GM19023 (cell line): ENCODE results near the gene RBM5.
"Not testable (repeated sequence)": the region's sequence is repeated elsewhere in the genome, so short reads cannot be mapped to it uniquely, and the experiment has no call there.

ENCODE experiments used
- ATAC-seq: cut with Tn5 transposase; IDR thresholded peaks from one replicate; pipeline ENCODE4 v1.9.1; 2021; ENCODE audit warnings: mild to moderate bottlenecking, moderate library complexity; ENCODE audit not compliant: unreplicated experiment

RBM5 gene

DNA sequence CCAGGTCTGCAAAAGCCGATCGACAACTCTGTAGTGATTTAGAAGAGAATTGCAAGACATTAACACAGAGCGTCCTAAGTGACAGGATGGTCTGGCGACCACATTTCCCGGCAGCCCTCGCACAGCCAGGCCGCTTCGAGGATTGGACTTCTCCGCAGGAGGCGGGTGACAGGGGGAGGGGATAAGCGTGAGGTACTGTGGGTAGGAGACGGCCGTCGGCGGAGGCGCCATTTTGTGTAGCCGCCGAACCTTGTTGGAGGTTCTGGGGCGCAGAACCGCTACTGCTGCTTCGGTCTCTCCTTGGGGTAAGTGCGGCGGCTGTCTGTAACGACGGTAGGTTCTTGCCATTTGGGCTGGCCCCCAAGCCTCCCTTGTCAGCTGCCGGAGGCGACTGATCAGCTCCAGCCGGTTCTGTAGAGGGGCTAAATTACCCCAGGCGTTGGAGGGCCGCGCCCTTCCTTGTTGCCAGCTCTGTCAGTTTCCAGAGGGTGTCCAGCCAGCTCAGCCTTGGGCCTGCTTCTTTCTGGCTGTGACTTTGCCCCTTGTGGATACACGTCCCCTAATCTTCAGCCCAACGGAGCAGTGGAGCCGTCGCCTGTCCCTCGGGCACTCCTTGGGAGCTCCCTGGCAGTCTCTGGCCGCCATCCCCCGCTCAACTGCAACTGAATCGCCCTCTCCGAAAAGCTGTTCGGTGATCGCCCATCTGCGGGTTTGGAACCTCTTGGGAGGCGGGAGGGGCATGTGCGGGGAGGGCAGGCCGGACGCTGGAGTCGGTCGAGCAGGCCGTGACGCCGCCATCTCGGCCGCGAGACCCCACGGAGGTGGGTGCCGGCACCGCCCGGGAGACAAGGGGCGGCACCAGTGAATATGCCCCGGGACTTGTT, at the start of gene RBM5:
RBM5 (plus strand) TSS at position 195 of the 884 bp plus-strand sequence. CDS start 1,516 bp downstream, outside the sequence.
- ATAC-seq = peak; percentile 99

DNA sequence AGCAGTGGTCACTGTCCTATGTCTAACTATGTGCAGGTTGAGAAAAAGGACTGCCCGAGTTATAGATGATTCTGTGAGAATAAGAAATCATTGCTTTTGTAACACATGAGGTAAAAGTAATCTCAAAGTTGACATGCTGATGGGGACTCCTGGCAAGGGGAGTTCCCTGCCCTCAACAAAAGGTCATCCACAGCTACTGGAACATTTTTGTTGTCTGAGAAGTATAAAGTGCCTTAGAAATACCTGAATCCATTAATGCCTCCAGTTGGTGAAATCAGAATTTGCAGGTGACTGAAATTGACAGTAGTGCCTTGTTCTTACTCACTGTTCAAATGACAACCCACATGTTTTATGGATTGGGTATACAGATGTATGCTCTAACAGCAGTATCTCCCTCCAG, 43.7 kb upstream of the RBM5 start:
- no peak for ATAC-seq

DNA sequence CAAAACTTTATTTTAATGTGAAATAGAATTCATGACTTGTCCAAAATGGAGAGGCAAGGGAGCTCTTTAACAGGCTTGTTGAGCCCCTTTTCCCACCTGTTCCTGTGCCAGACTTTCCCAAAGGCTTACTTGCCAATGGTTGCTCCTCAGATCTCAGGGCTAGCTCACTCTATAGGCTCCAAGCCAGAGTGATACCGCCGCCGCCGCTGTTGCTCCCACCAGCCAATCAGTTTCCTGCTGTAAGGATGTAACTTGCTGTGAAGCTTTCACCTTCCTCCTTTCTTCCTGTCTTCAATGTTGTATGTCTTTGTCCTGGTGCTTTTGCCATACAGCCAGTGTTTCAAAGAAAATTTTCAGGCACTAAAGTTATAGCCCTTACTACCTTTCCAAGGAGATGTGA, 41.3 kb upstream of the RBM5 start:
- no peak for ATAC-seq

DNA sequence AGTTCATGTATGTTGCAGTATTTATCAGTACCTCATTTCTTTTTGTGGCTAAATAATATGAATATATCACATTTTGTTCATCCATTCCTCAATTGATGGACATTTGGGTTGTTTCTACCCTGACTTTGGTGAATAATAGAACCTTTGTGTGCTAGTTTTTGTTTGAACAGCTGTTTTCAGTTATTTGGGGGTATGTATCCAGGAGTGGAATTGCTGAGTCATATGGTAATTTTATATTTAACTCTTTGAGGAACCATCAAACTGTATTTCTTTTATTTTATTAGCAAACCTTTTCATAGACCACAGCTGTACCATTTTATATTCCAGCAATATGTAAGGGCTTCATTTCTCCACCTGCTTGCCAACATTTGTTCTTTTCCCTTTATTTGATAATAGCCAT, 38.4 kb upstream of the RBM5 start:
- ATAC-seq = no peak

DNA sequence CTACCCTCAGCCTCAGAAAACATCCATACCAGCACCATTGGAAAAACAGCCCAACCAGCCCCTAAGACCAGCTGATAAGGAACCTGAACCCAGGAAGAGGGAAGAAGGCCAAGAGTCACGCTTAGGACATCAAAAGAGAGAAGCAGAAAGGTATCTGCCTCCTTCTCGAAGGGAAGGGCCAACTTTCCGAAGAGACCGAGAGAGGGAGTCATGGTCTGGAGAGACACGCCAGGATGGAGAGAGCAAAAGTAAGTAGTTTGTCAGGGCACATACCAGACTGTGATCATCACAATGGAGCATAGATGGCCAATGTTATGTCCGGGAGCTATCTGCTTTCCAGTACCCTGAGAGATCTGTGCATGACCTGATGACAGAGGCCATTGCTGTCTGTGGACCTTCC, 31.0 kb upstream of the RBM5 start:
- no peak for ATAC-seq

DNA sequence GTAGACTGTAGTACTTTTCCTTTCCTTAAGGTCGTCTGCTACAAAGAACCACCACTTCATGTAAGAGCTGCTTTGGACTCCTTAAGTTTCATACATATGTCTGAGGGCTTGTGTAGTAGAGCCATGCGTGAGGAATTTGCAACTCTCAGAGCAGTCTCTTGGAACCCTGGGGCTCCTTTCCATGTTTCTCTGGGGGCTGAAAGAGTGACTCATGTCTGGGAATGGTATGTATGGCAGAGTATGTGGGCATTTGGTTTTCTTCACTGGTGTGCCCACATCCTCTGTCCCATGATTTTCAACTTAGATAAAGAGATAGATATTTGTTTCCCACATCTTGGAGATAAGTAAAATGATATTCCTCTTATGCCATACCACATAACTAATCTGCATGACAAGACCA, 20.6 kb upstream of the RBM5 start:
- ATAC-seq = no peak

DNA sequence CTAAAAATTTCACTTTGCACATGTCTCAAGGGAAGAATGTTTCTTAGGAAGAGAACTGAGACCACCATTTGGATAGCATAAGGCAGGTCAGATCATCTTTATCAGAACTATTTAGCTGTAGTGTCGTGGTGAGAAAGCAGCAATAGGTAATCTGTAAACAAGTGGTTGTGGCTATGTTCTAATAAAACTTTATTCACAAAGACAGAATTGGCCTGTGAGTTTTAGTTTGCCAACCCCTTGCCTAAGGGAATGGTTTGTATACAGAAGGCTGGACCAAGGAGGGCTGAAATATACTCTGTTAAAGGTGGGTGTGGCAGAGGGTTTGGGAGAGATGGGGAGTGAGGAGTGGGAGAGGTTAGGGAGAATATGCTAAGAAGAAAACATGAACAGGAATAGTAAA, 10.6 kb upstream of the RBM5 start:
- no peak for ATAC-seq

DNA sequence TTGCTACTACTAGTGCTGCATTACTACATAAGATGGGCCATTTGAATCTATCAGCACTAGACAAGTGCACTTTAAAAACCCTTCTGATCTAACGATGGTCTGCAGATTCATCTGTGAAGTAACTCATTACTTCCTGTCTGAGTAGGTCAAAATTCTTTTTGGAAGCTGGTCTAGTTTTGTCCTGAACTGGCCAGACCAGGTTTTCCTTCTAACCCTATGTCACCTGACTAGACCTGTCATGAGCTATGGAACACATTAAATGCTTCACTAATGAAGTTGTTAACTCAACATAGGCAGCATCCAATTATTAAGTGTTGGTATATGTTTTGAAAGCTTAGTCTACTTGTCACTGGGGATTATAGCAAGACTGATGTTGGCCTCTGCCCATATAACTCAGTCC, 10.1 kb upstream of the RBM5 start:
- ATAC-seq = no peak

DNA sequence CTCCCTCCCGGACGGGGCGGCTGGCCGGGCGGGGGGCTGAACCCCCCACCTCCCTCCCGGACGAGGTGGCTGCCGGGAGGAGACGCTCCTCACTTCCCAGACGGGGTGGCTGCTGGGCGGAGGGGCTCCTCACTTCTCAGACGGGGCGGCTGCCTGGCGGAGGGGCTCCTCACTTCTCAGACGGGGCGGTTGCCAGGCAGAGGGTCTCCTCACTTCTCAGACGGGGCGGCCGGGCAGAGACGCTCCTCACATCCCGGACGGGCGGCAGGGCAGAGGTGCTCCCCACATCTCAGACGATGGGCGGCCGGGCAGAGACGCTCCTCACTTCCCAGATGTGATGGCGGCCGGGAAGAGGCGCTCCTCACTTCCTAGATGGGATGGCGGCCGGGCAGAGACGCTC, 3.8 kb upstream of the RBM5 start:
- ATAC-seq = not testable (repeated sequence)

DNA sequence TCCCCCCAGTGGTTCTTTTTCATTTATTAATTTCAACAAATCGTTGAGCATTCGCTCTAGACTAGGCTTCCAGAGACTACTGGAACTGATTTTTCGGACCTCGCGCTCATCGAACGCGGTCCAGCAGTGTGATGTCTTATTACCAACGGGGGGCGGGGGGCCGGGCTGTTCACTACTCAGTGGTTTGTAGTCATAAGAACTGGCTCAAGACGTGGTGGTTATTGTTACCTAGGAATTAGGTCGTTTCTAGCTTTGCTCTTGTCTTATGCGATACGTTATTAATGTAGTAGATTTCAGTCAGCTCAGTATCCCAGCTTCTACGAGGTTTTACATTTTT, 858 bp downstream of the RBM5 start:
- ATAC-seq = no peak

DNA sequence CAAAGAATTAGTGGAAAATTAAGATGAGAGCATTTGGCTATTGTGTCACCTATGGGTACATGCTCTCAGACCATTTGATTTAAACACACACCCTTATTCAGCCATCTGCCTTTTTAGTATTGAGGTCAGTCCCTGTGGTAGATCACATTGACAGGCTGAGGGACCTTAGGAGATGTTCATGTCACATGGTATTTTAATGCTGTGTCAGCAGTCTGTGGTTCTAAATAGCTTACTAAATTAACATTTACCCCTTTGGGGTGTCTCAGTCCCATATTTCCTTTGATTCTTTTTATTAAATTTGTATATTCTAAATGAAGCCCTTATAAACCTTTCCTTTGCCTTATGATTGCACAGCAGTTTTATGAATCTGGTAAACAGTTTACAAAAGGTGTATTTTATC, 2.3 kb downstream of the RBM5 start:
- ATAC-seq = no peak

DNA sequence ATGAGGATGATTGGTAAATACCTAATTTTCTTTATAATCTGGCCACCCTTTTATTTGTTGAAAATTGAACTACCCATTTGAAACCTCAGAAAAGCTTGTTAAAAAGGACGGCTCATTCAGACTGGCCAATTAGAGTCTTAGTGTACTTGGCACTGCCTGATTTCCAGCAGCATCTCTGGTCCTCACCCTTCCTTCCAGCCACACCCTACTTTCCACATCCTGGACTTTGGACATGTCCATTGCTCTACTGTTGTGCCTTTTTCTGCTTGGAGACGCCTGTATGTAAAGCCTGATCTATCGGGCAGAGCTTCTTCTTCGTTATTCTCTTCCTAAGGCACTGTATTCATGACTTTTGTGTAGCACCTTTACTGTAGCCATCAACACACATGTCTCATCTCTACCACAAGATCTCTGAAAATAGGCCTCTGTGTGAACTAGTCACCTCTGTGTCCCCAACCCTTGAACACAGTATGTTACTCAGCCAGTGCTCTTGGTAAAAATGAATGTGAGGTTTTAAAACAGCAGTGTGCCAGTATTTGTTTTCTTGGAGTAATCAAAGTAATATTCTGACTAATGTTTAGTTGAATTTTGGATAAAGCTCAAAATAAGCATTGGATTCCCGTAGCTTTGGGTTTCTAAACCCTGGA, 6.8 kb downstream of the RBM5 start:
- no peak for ATAC-seq

DNA sequence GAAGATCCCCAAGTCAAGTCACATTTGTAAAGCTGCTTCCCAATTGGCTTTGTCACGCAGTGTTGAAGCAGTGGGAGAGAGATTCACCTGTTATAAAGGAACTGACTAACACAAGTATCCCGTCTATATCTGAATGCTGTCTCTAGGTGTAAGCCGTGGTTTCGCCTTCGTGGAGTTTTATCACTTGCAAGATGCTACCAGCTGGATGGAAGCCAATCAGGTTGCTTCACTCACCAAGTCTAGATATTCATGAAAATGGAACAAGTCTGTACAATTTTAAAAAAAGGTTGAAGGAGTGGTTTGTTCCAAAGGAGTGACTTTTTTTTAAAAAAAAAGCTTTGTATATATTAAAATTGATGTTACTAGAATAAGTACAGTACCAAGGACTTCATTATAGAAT, 11.7 kb downstream of the RBM5 start:
- ATAC-seq = no peak

DNA sequence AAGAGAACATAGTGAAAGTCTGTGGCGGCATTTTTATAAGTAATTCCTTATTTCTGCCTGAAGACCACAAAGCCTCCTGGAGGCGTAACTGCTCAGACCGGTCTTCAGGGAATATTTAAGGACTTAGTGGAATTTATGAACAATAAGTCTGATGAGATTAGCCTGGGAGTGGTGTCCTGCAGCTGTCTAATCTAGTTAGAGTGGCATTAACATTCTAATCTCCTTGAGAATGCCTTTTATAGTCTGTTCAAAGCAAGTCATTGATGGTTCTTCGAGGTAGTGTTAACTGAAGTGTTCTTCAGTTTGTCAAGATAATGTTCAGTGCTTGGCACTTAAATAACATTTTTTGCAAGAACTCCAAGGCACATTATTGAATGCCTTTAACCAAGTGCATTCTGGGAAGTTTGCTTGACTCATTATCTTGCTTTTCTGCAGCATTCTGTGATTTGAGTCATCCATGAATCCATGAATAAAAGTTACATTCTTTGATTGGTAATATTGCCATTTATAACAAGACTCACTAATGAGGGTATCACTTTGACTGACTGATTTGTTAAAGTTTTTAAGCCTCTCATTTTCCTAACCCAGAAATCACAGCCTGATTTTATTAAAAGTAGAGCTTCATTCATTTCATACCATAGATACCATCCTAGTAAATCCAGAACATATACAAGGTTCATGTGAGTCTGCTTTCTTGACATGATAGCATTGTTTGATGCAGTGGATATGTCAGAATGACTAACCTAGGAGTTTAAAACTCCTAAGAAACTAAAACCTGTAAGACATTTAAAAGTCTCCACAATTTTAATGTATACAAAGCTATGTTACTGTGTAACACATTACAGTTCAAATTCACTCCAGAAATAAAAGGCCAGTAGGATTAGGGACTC, 12.5 kb downstream of the RBM5 start:
- ATAC-seq = no peak

DNA sequence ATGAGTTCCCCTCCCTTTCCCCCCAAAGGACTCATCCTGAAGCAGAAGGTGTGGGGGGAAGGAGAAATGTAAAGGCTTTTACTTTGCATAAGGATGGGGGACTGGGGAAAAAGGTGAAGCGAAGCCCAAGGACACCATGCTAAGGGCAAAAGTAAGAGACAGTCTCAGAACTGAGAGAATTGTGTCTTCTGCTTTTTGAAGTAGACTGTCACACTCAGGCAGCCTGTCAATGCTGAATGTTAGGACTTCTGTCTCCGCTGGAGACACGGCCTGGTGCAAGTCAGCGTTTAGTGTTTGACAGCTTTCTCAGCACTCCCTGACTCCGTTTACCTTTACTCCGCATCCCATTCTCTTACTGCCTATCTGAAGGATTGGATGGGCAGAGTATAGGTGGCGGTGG, 13.8 kb downstream of the RBM5 start:
- ATAC-seq = no peak

DNA sequence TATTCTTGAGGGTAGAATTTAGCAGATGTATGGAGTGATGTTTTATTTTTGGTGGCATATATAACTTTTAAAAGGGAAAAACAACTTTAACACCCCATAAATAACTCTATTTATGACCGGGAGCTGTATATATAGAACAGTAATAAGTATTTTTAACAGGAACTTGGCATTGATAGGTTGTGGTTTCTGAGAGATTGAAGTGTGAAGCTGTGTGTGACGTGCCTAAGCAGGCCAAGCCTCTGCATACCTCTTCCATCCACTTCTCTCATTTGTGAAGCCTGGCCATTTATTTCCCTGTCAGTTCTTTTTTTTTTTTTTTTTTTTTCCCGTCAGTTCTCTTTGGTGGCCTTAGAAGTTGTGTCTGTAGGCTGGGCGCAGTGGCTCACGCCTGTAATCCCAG, 23.0 kb downstream of the RBM5 start:
- no peak for ATAC-seq

DNA sequence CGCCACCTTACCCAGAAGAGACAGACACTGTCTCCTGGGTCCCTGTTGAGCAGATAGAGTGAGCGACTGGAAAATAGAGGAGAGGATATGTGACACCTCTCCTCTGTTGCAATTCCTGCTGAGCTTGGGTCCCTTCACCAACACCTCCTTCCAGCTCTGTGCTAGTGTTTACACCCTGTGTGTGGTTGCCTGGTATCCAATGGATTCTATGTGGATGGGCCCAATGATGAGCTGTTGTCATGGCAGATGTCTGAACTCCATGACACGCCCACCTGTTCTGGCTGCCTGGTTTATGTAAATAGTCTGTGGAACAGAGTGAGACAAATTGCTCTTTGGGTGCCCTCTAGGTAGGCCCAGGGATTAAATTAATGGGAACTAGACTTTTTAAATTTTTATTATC, 23.7 kb downstream of the RBM5 start:
- no peak for ATAC-seq

DNA sequence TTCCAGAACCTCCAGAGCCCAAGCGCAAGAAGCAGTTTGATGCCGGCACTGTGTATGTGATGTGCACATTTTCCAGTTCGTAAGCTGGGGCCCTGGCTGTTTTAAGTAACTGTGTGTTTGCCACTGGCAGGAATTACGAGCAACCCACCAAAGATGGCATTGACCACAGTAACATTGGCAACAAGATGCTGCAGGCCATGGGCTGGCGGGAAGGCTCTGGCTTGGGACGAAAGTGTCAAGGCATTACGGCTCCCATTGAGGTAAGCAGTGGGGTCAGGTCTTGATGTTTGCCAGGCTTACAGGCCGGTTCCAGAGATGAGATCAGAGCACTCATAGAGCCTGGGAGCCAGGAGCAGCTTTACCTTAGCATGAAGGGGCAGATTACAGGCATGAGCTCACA, 28.4 kb downstream of the RBM5 start:
- no peak for ATAC-seq

DNA sequence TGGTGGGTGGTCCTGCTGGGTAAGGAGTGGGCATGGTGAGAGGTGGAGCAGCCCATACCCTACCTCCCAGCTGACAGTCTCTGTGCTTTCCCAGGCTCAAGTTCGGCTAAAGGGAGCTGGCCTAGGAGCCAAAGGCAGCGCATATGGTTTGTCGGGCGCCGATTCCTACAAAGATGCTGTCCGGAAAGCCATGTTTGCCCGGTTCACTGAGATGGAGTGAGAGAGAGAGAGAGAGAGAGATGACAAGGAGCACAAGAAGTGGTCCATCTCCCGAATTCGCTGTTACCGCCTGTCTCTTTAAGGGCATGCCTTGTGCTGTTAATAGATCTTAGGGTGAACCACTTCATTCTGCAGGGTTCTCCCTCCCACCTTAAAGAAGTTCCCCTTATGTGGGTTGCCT, 29.5 kb downstream of the RBM5 start:
- ATAC-seq = no peak

DNA sequence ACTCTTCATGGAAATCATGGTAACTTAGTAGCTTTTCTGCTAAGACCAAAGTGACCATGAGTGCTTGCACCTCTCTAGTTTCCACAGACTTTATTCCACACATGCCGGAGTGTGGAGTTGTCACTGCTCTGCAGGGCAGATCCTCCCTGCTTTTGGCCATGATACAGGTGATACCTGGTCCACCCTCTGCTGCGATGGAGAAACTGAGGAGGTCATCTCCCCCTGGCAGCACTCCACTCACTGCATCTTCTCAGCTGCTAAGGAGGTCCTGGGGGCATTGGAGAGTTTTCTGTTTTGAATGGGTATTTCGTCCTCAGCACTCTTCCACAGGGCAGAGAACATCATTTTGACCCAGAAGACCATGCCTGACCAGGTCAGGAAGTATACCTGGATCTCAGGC, 31.1 kb downstream of the RBM5 start:
- ATAC-seq = no peak

DNA sequence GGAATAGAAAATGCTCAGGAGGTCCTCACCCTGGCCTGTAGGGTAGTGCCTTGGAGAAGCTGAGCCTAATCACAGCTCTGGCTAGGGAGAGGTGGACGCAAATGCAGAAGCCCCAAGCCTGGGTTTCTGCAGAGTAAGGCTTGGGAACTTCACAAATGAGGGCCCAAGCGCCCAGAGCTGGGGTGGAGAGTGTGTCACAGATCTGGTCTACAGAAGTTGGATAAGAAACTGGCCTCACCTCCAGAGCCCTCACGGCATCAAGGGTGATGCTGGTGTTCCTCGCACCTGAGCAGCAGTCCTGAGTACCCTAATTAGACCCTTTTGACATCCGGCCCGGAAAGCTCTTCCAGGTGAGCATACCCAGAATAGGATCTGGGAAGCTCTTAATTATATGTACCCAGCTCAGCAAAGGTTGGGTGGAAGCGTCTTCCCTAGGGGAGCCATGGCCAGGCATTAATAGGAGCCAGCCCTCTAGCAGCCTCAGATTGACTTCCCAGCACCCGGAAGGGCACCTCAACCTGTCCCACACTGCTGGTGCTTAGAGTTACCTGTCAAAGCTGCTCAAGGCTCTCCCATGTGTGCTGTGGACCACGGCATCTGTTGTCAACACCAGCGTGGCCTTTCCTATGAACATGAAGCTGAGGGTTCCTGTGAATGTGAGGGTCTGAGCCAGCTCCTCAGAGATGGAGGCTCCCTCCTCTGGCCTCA, 31.8 kb downstream of the RBM5 start:
- no peak for ATAC-seq
